Skeletal muscle tissue (tissue), 4 donors: ENCODE results near the gene ZNF516. TPM values are rescaled to one million over a fixed set of nuclear protein-coding genes. Genes with fewer than 3 reads are reported as not detected.

Source experiments
- H3K27ac ChIP-seq: one replicate; pipeline ENCODE4 v1.7.0; 2013; ENCODE audit warnings: mild to moderate bottlenecking, low read depth, low read length, inconsistent platforms
- H3K27me3 ChIP-seq, 3 donors: one replicate each; pipeline ENCODE4 v1.7.0; 2013; ENCODE audit warnings: low read length in 3 of 3; ENCODE audit not compliant: control insufficient read depth in 3 of 3, insufficient read depth in 3 of 3
- H3K36me3 ChIP-seq, 3 donors: one replicate each; pipeline ENCODE4 v1.7.0; 2013; ENCODE audit warnings: low read length in 3 of 3; ENCODE audit not compliant: control insufficient read depth in 3 of 3, insufficient read depth in 3 of 3
- H3K4me1 ChIP-seq, 3 donors: one replicate each; pipeline ENCODE4 v1.7.0; 2013; ENCODE audit warnings: low read length in 3 of 3, mild to moderate bottlenecking in 3 of 3; ENCODE audit not compliant: control insufficient read depth in 3 of 3, insufficient read depth in 3 of 3
- H3K4me3 ChIP-seq, 3 donors: one replicate each; pipeline ENCODE4 v1.7.0; 2013; ENCODE audit warnings: low read length in 3 of 3
- H3K9ac ChIP-seq, 3 donors: one replicate each; pipeline ENCODE4 v1.7.0; 2013; ENCODE audit warnings: low read length in 3 of 3, mild to moderate bottlenecking in 3 of 3, moderate library complexity in 2 of 3, low read depth in 1 of 3
- H3K9me3 ChIP-seq, 3 donors: one replicate each; pipeline ENCODE4 v1.7.0; 2013; ENCODE audit warnings: low read length in 3 of 3; ENCODE audit not compliant: control insufficient read depth in 3 of 3
- total RNA-seq: library from RNA; depleted of rRNA; stranded (reverse); fragments of >200 nt; gene quantifications from one replicate; pipeline ENCODE4 v1.2.3, GENCODE V29; 2014
- donor health status: Osteomylitis.

The ZNF516 gene
- total RNA-seq, 1 donor from 2014 or later: 33.9 TPM

- no peak overlapping the region for H3K9ac ChIP-seq
- H3K4me3 ChIP-seq: no peak overlapping the region
- peaks cover 12 to 30% (median 24%) of the 10 kb centered on the region in 3 donors for H3K36me3 ChIP-seq
- H3K27me3 ChIP-seq: no peaks in the 10 kb centered on the region
- no peaks in the 10 kb centered on the region for H3K9me3 ChIP-seq
- no peaks in the 10 kb centered on the region for H3K4me1 ChIP-seq
- H3K27ac ChIP-seq: no peak overlapping the region
These were observed 131.5 kb downstream of the ZNF516 start for GRCh38 chr18:76363436-76364120.

DNA sequence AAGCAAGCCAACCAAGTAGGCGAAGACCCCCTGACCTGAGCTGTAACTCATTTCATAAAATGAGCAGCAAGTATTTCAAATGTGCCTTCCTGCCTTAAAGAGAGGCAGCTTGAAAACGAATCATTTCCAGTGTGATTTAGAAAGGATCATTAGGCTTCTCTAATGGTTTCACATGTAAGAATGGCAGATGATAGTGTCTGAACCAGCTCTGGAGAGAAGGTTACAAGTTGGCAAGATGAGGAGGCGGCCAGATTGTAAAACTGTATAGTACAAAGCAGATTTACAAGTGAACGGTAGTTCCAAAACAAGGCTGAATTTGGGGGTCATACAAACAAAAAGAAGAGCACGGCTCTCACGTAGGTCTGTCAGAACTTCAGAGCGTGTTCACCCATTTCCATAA lies 132.4 kb downstream of the ZNF516 start:
- no peaks in the 10 kb centered on the region for H3K4me1 ChIP-seq
- no peak overlapping the region for H3K27ac ChIP-seq
- H3K27me3 ChIP-seq: no peaks in the 10 kb centered on the region
- peaks cover 12 to 36% (median 24%) of the 10 kb centered on the region in 3 donors for H3K36me3 ChIP-seq
- no peaks in the 10 kb centered on the region for H3K9me3 ChIP-seq
- no peak overlapping the region for H3K4me3 ChIP-seq
- no peak overlapping the region for H3K9ac ChIP-seq

- Histone ChIP-seq H3K36me3 (peaks cover 17 to 50% (median 31%) of the 10 kb centered on the region in 3 donors), H3K9me3 (no peaks in the 10 kb centered on the region), H3K9ac (no peak overlapping the region), H3K4me1 (no peaks in the 10 kb centered on the region), H3K27ac (no peak overlapping the region), H3K27me3 (no peaks in the 10 kb centered on the region), H3K4me3 (no peak overlapping the region)
These were observed 133.8 kb downstream of the ZNF516 start for GRCh38 chr18:76361219-76361618.

DNA sequence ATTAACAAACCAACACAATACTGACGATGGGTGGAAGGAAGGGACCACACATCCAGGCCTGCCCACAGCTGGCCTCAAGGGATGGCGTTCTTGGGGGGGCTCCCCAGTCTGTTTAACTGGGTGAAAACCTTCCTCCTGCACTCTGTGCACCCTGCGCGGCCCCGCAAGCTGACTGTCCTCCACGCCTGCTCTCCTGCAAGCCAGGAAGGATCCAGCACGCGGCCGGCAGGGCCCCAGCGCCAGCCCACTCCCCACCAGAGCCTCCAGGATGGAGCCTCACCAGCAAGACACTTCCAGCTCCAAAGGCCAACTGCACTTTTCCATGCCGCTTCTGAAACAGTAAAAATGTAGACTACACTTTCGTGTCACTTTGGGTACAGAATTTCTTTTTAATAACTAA lies 135.1 kb downstream of the ZNF516 start:
- Histone ChIP-seq H3K36me3 (peaks cover 20 to 51% (median 31%) of the 10 kb centered on the region in 3 donors), H3K27ac (no peak overlapping the region)

GRCh38 chr18:76358774-76359173 lies 136.3 kb downstream of the ZNF516 start:
- H3K9me3 ChIP-seq: no peaks in the 10 kb centered on the region
- H3K36me3 ChIP-seq: peaks cover 20 to 51% (median 31%) of the 10 kb centered on the region in 3 donors
- no peak overlapping the region for H3K27ac ChIP-seq
- no peaks in the 10 kb centered on the region for H3K27me3 ChIP-seq
- no peaks in the 10 kb centered on the region for H3K4me1 ChIP-seq
- no peak overlapping the region for H3K9ac ChIP-seq
- no peak overlapping the region for H3K4me3 ChIP-seq

More for the DNA sequence above, 135.1 kb downstream of the ZNF516 start:
- Histone ChIP-seq H3K9me3 (no peaks in the 10 kb centered on the region), H3K9ac (no peak overlapping the region), H3K4me1 (no peaks in the 10 kb centered on the region), H3K27me3 (no peaks in the 10 kb centered on the region), H3K4me3 (no peak overlapping the region)

DNA sequence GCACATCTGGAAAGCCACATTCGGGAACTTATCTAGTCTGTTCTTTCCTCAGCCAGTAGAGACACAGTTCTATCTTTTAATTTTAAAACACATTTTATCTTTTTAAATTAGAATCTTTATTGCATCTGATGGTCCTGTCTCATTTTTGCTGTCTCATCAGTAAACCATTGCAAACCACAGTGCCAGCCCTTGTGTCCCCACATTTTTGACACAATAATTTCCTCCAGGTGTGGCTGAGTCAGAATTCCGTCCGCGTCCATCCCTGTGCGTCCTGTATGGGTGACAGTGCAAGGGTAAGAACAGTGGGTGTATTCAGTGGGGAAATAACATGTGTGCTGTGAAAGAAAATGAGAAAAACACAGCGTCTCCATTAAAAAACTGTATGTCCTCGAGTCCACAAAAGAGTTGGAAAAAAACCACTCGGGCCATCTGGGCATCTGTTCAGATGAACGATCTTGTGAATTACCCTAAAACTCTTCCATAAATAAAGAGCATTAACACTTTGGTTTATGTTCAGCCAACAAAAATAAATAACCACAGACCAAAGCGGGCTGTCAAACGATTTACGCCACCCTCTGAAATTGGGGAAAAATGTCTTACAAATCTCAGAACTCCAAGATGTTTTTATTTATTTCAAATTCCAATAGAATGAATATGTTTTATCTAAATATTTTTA lies 137.3 kb downstream of the ZNF516 start:
- Histone ChIP-seq H3K36me3 (peaks cover 20 to 51% (median 28%) of the 10 kb centered on the region in 3 donors), H3K4me1 (no peaks in the 10 kb centered on the region), H3K9ac (no peak overlapping the region), H3K27ac (no peak overlapping the region), H3K27me3 (no peaks in the 10 kb centered on the region), H3K4me3 (no peak overlapping the region), H3K9me3 (peaks cover 0 to 1% (median 0%) of the 10 kb centered on the region in 3 donors)

GRCh38 chr18:76357174-76357573 lies 137.9 kb downstream of the ZNF516 start:
- Histone ChIP-seq H3K36me3 (peaks cover 18 to 46% (median 26%) of the 10 kb centered on the region in 3 donors), H3K27me3 (no peaks in the 10 kb centered on the region), H3K9ac (no peak overlapping the region), H3K4me1 (peaks cover 0 to 3% (median under 1%) of the 10 kb centered on the region in 3 donors), H3K4me3 (no peak overlapping the region), H3K9me3 (peaks cover 0 to 1% (median 0%) of the 10 kb centered on the region in 3 donors), H3K27ac (no peak overlapping the region)

- Histone ChIP-seq H3K4me1 (peaks cover 0 to 6% (median 6%) of the 10 kb centered on the region in 3 donors), H3K4me3 (no peak overlapping the region), H3K9ac (no peak overlapping the region), H3K9me3 (peaks cover 0 to 1% (median 0%) of the 10 kb centered on the region in 3 donors), H3K36me3 (peaks cover 13 to 41% (median 21%) of the 10 kb centered on the region in 3 donors), H3K27me3 (no peaks in the 10 kb centered on the region), H3K27ac (no peak overlapping the region)
These were observed 138.4 kb downstream of the ZNF516 start for GRCh38 chr18:76356666-76357065.

DNA sequence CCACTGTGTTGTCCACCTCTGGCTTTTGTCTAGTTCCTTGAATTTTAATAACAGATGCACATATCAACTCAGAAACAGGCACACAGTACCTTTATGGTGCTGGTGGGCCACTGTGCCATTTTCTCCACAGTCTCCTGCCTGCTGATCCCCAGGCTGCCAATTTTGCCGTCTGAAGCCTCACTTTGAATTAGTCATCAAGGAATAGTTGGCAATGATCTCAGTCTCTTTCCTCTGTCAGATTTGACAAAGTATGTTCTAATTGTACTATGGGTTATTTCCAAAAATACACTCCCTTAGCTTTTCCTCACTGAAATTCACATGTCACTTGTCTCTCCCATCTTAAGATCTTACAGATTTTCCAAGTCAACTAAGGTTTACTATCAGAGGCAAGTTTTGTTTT lies 140.7 kb downstream of the ZNF516 start:
- H3K27ac ChIP-seq: no peak overlapping the region
- peaks cover 0 to 1% (median 0%) of the 10 kb centered on the region in 3 donors for H3K9me3 ChIP-seq
- no peak overlapping the region for H3K9ac ChIP-seq
- peaks cover 2 to 7% (median 6%) of the 10 kb centered on the region in 3 donors for H3K4me1 ChIP-seq
- H3K27me3 ChIP-seq: no peaks in the 10 kb centered on the region
- peaks cover 7 to 24% (median 9%) of the 10 kb centered on the region in 3 donors for H3K36me3 ChIP-seq
- H3K4me3 ChIP-seq: no peak overlapping the region

DNA sequence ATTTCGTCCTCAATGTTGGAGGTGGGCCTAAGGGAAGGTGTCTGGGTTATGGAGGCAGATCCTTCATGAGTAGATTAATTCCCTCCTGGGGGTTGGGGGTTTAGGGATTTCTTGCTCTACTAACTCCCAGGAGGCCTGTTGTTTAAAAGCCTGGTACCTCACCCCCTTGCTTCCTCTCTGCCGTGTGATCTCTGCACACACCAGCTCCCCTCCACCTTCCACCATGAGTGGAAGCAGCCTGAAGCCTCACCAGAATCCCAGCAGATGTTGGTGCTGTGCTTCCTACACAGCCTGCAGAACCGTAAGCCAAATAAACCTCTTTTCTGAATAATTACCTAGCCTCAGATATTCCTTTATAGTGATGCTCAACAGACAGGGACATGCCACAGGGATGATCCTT lies 141.5 kb downstream of the ZNF516 start:
- Histone ChIP-seq H3K9me3 (peaks cover 0 to 1% (median 0%) of the 10 kb centered on the region in 3 donors), H3K27ac (no peak overlapping the region), H3K36me3 (peaks cover 7 to 21% (median 7%) of the 10 kb centered on the region in 3 donors), H3K4me3 (no peak overlapping the region), H3K27me3 (peaks cover 0 to 2% (median 0%) of the 10 kb centered on the region in 3 donors), H3K9ac (no peak overlapping the region), H3K4me1 (peaks cover 9 to 16% (median 12%) of the 10 kb centered on the region in 3 donors)
